Uterus (tissue), 2 donors: Measurements from ENCODE around the gene S100A5.

Experiments
- CTCF ChIP-seq, 4 experiments: fragments of 200-600 bp in 2 of 4; fragments of 450-650 bp in 2 of 4; sonication (generic) in 2 of 4; IDR thresholded peaks; one replicate each; pipeline ENCODE4 v1.5.1; 2016 to 2019; ENCODE audit warnings: antibody characterized with exemption in 4 of 4, mild to moderate bottlenecking in 2 of 4, moderate library complexity in 1 of 4
- POLR2A ChIP-seq, 2 donors: fragments of 450-650 bp; IDR thresholded peaks; one replicate each; pipeline ENCODE4 v1.6.1; 2016; ENCODE audit warnings: antibody characterized with exemption in 2 of 2, mild to moderate bottlenecking in 1 of 2, moderate library complexity in 1 of 2

GRCh38 chr1:153571706-153572105 is 31.0 kb upstream of the S100A5 start:
- no peak for TF ChIP-seq CTCF (IDR thresholded peaks at IDR 0.05)
- TF ChIP-seq POLR2A (IDR thresholded peaks at IDR 0.05): no peak
